ENCODE data around the gene COPS8.

DNA sequence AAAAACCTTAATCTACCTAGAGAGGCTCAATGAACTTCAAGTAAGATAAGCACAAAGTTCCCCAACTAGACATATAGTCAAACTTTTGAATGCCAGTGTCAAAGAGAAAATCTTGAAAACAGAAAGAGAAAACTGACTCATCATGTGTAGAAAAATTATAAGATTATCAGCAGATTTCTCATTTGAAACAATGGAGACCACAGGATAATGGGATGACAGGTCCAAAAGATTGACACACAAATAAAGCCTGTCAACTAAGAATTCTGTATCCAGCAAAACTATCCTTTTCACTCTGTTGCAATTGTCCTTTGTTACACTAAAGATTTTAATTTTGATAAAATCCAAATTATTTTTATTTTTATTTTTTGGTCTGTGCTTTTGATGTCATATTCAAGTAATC, 61.6 kb downstream of the COPS8 start:
- TF ChIP-seq, protein P1, sequence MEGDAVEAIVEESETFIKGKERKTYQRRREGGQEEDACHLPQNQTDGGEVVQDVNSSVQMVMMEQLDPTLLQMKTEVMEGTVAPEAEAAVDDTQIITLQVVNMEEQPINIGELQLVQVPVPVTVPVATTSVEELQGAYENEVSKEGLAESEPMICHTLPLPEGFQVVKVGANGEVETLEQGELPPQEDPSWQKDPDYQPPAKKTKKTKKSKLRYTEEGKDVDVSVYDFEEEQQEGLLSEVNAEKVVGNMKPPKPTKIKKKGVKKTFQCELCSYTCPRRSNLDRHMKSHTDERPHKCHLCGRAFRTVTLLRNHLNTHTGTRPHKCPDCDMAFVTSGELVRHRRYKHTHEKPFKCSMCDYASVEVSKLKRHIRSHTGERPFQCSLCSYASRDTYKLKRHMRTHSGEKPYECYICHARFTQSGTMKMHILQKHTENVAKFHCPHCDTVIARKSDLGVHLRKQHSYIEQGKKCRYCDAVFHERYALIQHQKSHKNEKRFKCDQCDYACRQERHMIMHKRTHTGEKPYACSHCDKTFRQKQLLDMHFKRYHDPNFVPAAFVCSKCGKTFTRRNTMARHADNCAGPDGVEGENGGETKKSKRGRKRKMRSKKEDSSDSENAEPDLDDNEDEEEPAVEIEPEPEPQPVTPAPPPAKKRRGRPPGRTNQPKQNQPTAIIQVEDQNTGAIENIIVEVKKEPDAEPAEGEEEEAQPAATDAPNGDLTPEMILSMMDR (IDR thresholded peaks at IDR 0.05; ENCODE audit: poor library complexity): no peak
- TF ChIP-seq EZH2 (IDR thresholded peaks at IDR 0.05; ENCODE audit: borderline replicate concordance): no peak
- TF ChIP-seq EZH2phosphoT487 (IDR thresholded peaks at IDR 0.05; ENCODE audit: low read depth, severe bottlenecking, unreplicated experiment): no peak

All from hepatocyte (in vitro differentiated cells).